GM21515 (cell line): Measurements from ENCODE around the gene MUS81.

Experiments used
- ATAC-seq: cut with Tn5 transposase; IDR thresholded peaks from one replicate; pipeline ENCODE4 v1.9.1; 2021; ENCODE audit not compliant: unreplicated experiment

Gene MUS81

DNA sequence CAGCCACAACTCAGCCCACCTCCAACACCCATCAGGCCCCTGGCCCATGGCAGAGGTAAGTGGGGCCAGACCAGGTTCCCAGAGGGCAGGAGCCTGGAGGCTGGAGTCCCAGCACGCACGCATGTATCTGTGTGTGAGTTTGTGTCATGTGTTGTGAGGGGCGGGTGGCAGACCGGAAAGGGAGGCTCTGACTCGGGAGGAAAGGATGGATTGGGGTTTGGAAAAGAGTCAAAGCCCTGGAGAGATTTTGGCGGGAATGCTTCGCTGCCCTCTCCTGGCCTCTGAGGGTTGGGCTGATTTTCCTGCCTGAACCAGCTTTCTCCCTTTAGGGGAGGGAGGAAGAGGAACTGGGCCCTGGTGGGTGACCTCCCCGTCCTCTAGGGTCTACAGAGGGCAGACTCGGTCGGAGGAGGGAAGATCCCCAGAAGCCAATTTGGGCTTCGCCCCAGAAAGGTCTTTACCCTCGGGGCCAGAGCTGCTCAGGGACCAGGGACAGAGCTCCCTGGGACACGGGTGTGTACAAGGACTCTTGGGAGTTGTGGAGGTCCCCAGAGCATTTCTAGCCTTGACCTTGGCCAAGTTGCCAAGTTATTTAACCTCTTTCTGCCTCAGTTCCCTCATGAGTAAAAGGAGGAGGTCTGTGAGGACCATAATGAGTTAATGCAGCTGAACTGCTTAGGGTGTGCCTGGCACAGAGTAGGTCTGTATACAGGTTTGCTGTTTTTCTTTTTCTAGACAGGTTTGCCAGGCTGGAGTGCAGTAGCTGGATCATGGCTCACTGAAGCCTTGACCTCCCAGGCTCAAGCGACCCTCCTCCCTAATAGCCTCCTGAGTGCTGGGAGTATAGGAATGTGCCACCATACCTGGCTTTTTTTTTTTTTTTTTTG lies 51.7 kb downstream of the MUS81 start:
- no peak for ATAC-seq

DNA sequence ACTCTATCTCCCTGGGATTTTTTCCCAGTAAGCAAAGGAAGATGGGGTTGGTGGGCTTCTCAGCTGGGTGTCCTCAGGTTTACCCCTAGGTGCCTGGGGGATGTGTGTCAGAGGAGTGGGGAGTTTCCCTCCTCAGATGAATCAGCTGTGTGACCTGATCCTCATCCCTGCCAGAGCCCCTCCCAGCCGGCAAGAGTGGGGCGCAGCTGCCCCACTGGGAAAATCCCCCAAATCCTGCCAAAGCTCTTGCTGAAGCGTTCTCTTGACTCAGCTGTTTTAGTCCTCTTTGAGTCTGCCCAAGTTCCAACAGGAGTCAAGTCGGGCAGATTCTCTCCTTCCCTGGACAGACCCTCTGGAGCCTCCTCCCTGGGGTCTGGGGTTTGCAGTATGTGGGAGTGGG lies 52.6 kb downstream of the MUS81 start:
- ATAC-seq: no peak

DNA sequence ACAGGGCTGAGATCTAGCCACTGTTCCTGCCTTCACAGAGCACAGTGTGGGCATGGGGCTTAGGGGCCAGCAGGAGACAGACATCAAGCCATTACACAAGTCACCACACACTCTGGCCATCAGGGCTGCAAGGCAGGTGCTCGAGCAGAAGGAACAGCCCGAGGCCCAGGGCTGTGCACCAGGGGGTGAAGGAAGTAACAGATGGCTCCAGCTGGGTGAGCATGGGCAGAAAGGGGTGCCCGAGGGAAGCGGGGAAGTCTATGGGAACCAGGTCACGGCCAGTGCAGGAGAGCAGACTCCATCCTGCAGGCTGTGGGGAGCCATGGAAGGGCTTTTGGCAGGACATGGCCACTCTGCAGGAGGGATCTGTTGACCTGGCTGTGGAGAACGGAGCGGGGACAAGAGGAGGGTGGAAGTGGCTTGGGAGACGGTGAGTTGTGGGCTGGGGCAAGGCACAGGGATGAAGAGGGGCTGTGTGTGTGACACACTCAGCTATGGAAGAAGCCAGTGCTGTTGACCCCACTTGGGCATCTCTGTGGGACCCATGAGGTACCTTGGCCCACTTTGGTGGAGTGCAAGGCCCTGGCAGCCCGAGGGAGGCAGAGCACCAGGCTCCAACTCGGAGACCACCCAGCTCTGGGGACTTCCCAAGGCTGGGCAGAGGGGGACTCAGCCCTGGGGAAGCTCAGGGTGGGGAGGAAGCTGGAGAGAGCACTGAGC lies 55.0 kb downstream of the MUS81 start:
- ATAC-seq: no peak

DNA sequence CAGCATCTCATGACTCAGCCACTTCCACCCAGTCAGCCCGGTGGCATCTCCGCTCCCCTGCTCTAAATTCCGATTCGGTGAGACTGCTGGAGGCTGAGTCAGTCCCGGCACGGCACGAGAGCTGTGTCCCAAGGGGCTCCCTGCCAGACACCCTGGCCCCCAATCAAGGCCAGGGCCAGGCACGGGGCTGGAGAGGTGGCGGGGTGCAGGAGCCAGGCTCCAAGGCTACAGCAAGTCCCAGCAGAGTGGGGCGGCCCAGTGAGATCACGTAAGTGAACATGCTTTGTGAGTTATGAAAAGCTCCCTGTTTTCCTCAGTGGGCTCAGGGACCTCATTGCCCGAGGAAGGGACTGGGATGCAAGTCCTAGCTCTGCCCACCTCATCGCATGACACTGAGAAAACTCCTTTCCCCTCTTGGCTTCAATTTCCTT lies 55.6 kb downstream of the MUS81 start:
- no peak for ATAC-seq
